ENCODE data around the gene ZCCHC12.

The ZCCHC12 gene

DNA sequence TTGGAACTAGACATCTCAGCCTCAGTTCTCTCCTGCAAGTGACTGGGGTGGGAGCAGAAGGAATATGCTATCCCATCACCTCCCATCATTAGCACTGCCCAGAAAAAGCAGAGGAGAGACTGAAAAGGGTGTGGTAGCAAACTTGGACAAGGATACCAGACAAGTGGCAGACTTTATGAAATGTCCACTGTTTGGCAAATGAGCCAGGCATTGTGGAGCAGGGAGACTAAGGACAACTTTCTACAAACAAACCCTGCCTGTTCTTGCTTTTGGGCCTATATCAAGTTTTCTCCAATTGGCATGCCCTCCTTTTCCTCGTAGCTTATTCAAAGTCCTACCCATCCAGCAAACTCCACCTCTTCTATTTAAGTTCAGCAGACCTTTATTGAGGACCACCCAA, 41.6 kb downstream of the ZCCHC12 start:
- 50% methylated on average over 1 of the region's 1 CpG for WGBS (ENCODE audit: insufficient coverage)
- no peaks in the 10 kb centered on the region for H3K9me3 ChIP-seq (ENCODE audit: control extremely low read depth in 1 of 5, control insufficient read depth in 4 of 5, insufficient read depth in 2 of 5, low read depth in 1 of 5, low read length in 4 of 5)
- DNase-seq: no peak
- H3K4me3 ChIP-seq (ENCODE audit: control insufficient read depth in 1 of 7, extremely low read depth in 1 of 7, insufficient read depth in 4 of 7, low read depth in 2 of 7, low read length in 6 of 7): no peak overlapping the region
- no peaks in the 10 kb centered on the region for H3K27me3 ChIP-seq (replicated peaks in 2 of 5; ENCODE audit: control insufficient read depth in 4 of 5, insufficient read depth in 5 of 5, low read length in 4 of 5)
- POLR2A ChIA-PET: no interaction called here
- CTCF ChIA-PET: no interaction called here
- no peaks in the 10 kb centered on the region for H3K36me3 ChIP-seq (ENCODE audit: control insufficient read depth in 4 of 4, insufficient read depth in 4 of 4, low read length in 3 of 4)
- no peak overlapping the region for H3K27ac ChIP-seq (ENCODE audit: insufficient read depth in 1 of 2, low read depth in 1 of 2, low read length in 2 of 2, poor library complexity in 1 of 2, severe bottlenecking in 2 of 2)
- H3K4me1 ChIP-seq (ENCODE audit: control extremely low read depth in 1 of 4, control insufficient read depth in 4 of 4, insufficient read depth in 4 of 4, low read length in 3 of 4): no peaks in the 10 kb centered on the region

DNA sequence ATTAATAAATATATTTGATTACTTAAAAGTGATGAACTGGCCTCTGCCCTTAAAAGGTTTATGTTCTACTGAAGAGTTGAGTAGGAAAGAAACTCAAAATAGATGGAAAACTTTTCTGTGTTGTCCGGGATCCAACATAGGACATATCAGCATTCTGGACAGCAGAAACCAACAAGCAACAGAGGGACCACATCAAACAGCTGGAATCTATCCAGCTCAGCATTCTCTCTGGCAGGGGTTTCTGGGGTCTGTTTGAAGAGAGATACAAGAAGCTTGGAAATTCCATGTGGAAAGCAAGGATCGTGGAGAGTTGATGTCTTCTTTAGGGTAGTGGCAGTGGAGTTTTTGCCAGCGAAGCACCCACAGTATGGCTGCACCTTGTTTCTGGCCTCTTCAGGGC, 43.6 kb downstream of the ZCCHC12 start:
- H3K27ac ChIP-seq (ENCODE audit: insufficient read depth in 1 of 2, low read depth in 1 of 2, low read length in 2 of 2, poor library complexity in 1 of 2, severe bottlenecking in 2 of 2): no peak overlapping the region
- no peaks in the 10 kb centered on the region for H3K4me1 ChIP-seq (ENCODE audit: control extremely low read depth in 1 of 4, control insufficient read depth in 4 of 4, insufficient read depth in 4 of 4, low read length in 3 of 4)
- CTCF ChIA-PET: no interaction called here
- POLR2A ChIA-PET: no interaction called here
- WGBS (ENCODE audit: insufficient coverage): 100% methylated on average over 1 of the region's 3 CpGs
- H3K36me3 ChIP-seq (ENCODE audit: control insufficient read depth in 4 of 4, insufficient read depth in 4 of 4, low read length in 3 of 4): no peaks in the 10 kb centered on the region
- H3K4me3 ChIP-seq (ENCODE audit: control insufficient read depth in 1 of 7, extremely low read depth in 1 of 7, insufficient read depth in 4 of 7, low read depth in 2 of 7, low read length in 6 of 7): no peak overlapping the region
- DNase-seq: no peak
- H3K27me3 ChIP-seq (replicated peaks in 2 of 5; ENCODE audit: control insufficient read depth in 4 of 5, insufficient read depth in 5 of 5, low read length in 4 of 5): no peaks in the 10 kb centered on the region
- H3K9me3 ChIP-seq (ENCODE audit: control extremely low read depth in 1 of 5, control insufficient read depth in 4 of 5, insufficient read depth in 2 of 5, low read depth in 1 of 5, low read length in 4 of 5): no peaks in the 10 kb centered on the region

DNA sequence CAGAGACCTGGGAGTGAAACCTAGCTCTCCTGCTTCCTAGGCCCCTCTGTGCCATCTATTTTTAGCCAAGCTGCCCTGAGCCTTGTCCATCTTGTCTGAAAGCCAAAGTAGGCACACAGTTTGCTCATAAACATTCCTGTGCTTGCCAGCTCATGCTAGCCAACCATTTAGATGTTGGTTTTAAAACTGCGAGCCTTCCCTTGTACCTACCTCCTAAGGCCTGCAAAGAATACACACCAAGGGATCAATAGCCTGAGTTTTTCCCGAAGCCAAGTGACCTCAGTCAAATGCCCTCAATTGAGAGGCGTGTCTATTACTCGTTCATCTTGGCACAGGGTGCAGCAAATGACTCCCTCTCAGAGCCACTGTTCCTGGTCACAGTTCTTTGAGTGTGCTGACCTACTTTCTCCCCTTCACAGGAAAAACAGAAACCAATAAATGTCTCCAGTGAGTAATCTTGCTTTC, 48.5 kb downstream of the ZCCHC12 start:
- H3K4me1 ChIP-seq (ENCODE audit: control extremely low read depth in 1 of 4, control insufficient read depth in 4 of 4, insufficient read depth in 4 of 4, low read length in 3 of 4): no peaks in the 10 kb centered on the region
- no peak overlapping the region for H3K4me3 ChIP-seq (ENCODE audit: control insufficient read depth in 1 of 7, extremely low read depth in 1 of 7, insufficient read depth in 4 of 7, low read depth in 2 of 7, low read length in 6 of 7)
- no peaks in the 10 kb centered on the region for H3K9me3 ChIP-seq (ENCODE audit: control extremely low read depth in 1 of 5, control insufficient read depth in 4 of 5, insufficient read depth in 2 of 5, low read depth in 1 of 5, low read length in 4 of 5)
- no peak for DNase-seq
- 63% methylated on average over 4 of the region's 4 CpGs for WGBS (ENCODE audit: insufficient coverage)
- CTCF ChIA-PET: no interaction called here
- no peak overlapping the region for H3K27ac ChIP-seq (ENCODE audit: insufficient read depth in 1 of 2, low read depth in 1 of 2, low read length in 2 of 2, poor library complexity in 1 of 2, severe bottlenecking in 2 of 2)
- no peaks in the 10 kb centered on the region for H3K36me3 ChIP-seq (ENCODE audit: control insufficient read depth in 4 of 4, insufficient read depth in 4 of 4, low read length in 3 of 4)
- no peaks in the 10 kb centered on the region for H3K27me3 ChIP-seq (replicated peaks in 2 of 5; ENCODE audit: control insufficient read depth in 4 of 5, insufficient read depth in 5 of 5, low read length in 4 of 5)
- POLR2A ChIA-PET: no interaction called here

Data from common myeloid progenitor, CD34-positive (primary cell).